NK-92 (cell line): ENCODE measurements around the gene ZNF385A.

Source experiments
- DNase-seq: peaks from one replicate; lab custom pipeline; 2025; ENCODE audit not compliant: unreplicated experiment; lab: John Stamatoyannopoulos, UW

ZNF385A gene

DNA sequence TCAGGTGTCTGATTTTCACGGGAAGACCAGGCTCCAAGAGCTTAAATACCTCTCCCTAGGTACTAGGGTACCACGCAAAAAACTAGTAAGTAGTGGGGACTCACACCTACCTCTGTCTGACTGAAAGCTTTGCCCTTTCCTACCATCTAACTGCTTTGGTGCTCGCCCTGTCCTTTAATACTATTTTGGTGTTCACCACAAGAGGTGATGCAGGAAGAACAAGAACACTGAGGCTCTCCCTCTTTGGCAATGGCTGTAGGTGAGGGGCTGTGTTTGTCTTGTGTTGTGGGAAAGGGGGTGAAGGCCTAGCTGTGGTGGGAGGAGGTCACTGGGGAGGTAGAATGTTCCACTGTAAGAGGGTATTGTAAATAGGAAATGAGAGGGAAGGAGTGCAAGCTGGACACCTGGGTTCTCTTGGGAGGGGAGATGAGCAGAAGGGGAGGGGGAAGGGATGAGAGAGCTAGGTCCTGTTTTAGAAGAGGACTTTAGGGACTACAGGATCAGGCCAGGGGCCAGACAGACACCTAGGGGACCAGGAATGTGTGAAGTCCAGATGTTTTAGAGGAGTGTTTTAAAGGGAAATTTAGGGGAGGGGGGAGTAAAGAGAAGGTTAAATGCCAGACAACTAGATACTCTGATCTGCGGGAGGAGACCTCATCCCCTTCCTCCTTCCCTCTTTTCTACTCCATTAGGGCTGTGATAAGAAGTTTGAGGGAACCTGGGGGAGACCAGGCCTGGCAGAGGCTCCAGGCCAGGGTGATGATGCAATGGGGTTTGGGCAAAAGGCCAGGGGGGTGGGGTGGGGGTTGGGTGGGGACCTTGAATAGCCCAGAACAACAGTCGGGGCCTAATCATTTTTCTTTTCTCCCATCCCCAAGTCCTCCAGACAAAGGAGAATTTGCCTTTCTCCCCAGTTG lies 32.4 kb upstream of the ZNF385A start:
- DNase-seq, result no peak

DNA sequence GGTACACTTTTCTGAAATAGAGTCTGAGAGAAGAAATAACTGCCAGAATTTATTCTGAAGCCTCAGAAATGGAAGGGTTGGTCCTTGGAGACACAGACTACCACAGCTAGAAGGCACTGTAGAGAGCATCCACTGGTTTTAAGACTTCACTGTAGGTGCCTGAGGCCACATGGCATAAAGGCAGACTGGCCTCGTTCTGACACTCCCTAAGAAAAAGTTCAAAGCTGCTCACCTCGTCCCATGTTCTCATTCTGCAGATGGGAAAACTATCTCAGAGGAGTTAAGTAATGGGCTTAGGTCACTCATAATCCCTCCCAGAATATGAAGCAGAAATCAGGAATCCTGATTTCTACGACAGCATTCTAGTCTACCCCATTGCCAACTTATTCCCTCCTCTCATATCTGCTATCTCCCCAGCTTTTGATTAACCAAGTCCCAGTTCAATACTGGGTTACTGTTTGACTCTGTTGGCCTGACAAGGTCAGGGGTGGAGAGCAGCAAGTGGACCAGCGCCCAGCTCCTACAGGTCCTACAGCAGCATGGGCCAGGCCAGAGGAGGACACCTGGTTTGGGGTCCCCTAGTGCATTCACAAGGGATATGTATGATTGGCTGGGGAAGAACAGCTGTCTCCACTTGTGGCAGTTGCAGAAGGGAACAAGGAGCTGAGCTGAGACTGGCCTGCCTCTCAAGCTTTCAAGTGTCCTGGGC lies 30.8 kb upstream of the ZNF385A start:
- DNase-seq, result no peak

DNA sequence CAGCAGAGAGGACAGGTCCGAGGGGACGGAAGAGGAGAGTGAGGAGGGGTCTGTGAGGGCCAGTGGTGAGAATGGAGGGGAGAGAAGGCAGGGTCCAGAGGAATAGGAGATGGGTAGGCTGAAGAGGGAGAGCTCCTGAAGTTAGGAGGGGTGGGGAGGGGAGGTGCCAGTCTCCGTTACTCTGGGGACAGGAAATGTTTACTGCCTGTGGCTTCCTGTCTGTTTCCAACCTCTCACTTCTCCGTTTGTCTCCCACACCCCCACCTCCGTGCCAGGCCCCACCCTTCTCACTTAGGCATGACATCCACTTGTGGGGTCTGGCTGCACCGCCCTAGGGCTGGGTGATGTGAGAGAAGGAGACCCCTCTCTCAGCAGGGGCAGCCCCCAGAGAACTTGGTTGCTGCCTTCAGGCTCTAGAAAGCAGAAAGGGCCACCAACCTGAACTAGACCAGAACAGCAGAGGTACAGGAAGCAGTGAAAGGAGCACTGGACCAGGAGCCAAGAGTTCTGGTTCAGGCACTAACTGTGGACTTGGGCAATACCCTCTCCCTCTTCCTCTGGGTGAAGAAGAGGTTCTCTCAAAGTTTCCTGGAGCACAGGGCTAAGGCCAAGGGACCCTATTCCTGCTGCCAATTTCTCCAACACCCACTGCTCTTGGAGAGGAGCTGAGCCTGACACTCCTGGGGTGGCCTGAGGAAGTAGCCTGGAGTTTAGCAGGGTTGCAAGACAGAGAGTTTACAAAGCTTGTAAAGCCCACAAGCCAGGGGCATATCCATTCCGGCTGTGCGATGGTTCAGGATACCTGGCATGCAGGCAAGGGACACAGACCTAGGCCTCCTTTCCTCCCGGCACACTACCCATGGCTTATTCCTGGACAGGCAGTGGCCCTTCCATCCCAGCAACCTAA lies 29.0 kb upstream of the ZNF385A start:
- no peak for DNase-seq

DNA sequence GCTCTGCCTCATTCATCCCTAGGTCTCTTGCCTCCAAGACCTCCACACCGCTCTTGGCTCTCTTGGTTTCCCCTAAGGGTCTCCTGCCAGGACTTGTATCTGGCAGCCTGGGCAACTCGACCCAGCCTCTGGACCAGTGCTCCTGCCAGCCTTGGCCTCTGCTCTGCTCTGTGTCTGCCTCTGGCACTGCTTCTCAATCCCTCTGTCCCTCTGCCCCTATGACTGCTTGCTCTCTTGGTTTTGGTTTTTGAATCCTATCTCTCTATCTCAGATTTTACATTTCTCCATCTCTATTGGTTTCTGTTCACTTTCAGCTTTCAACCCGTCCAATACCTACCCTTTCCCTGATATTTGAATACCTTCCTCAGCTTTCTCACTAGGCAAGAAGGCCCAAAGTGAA lies 28.3 kb upstream of the ZNF385A start:
- no peak for DNase-seq

DNA sequence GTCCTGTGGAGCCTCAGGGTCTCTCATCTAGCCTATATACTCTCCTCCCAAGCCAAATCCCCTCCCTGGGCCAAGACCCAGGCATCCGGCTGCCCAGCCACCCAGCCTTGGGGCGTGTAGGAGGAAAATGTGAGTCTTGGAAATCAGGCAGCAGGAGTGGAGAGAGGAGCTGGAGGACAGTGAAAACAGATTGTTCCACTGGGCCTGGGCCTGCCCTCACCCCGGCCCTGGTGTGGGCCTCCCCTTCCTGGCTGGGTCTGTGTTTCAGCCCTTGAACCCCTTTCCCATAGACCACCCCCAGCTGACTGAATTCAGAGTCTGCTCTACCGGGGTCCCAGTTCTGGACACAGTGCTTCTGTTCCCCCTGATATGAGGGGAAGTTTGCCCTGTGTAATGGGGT lies 27.8 kb upstream of the ZNF385A start:
- no peak for DNase-seq

DNA sequence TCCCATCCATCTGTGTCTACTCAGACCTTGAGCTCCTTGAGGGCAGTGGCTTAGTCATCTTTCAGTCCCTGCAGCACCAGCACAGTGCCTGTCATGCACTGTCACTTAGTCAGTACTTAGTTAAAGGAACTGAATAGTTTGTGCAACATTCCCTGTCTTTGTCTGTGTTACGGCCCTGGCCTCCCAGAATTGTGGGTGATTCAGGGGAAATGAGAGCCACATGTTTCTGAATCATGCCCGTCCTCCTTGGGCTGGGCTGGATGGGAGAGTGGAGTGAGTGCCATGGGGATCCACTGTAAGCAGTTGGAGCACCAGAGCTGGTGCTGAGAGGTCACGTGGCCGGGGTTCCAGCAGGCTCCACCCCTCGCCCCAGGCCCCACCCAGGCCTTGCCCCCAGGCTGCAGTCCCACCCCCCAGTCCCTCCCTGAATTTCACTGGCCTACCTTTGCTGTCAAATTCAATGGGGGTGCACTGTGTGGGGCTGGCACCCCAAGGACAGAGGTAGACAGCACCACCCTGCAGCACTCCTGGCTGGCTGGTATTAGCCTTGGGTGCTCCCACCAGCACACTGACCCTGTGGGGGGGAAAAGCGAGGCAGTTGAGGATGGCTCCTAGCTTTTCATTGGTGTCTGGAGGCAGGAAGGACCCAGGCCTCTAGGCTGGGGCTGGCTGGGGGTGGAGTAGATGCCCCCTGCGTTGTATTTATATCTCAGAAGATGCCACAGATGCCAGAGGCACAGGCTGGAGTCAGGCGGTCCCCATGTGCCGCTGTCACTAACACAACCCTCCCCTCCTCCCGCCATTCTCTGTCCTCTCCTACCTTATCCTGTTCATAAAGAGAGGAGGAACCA lies 27.1 kb upstream of the ZNF385A start:
- DNase-seq, result no peak

DNA sequence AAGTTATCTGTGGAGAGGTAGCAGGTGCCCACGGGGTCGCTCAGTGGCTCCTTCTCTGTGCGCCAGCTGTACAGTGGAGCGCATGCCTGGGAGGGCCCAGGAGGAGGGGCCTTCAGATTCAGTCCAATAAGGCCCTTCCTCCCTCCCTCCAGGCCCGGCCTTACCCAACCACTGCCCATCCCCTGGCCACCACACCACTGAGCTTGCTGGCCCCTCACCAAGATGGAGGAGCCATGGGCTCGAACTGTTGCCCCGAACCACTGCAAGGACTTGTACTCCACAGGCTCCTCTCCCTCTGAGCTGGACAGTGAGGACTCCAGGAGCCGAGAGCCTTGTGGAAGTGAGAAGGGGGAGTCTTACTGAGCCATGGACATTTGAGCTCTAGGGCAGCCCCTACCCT lies 24.7 kb upstream of the ZNF385A start:
- DNase-seq, result no peak

DNA sequence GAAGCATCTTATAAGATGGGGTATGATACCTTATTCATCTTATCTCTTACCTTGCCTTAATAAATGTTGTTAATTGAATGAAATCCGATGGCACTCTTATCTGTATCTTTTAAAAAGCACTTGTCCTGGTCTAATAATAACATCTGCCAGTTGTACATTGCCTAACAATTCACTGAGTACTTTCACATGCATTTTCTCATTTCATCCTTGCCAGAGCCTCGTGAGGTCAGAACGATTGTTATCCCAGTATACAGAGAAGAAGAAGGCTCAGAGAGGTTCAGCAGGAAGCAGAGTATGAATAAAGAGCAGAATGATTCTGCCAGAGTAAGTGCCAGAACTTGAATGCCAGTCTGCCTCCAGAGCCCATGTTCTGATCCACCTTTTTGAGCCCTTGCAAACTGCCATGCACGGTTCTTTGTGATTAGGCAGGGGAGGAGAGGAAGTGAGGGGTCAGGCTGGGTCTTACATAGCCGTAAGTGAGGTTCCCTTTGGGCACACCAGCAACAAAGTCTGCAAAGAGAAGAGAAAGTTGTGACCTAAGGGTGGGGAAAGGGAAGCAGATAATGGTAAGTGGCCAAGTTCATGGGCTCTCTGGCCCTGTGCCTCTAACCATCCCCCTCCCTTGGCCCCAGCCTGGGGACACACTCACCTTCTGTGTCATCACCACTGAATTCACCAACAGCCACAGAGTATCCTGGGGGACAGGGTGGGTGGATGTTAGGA lies 22.8 kb upstream of the ZNF385A start:
- no peak for DNase-seq

DNA sequence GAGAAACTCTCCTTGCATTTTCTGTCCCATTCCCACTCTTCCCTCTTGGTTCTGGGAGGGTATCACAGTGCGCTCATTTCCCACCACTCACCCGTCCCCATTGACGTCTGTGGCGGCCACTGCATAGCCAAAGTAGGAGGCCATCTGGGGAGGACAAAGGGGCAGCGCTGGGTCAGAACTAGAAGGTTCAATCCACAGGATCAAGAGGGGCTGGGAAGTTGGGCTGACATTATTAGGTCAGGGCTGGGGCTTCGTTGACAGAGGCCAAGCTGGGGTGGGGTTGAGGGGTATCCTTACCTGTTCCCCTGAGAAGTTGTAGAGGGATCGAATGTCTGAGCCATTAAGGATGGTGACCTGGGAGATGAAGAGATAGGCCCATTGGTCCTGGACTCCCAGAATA lies 21.0 kb upstream of the ZNF385A start:
- no peak for DNase-seq

DNA sequence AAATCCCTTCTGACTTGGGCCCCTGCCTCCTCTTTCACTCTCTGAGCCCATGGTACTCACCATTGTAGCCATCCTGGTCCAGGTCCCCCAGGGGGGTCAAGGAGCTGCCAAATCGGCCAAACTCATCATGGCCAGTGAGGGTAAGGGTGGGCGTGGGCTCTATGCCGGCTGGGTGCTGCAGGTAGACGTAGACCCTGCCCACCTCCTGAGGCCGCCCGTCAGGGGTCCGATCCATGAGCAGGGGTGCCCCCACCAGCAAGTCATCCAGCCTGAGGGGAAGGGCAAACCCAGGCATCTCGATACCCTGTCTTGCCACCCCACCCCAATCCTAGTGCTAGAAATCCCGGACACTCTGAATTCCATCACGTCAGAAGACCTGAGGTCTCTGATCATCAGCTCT lies 20.6 kb upstream of the ZNF385A start:
- no peak for DNase-seq

DNA sequence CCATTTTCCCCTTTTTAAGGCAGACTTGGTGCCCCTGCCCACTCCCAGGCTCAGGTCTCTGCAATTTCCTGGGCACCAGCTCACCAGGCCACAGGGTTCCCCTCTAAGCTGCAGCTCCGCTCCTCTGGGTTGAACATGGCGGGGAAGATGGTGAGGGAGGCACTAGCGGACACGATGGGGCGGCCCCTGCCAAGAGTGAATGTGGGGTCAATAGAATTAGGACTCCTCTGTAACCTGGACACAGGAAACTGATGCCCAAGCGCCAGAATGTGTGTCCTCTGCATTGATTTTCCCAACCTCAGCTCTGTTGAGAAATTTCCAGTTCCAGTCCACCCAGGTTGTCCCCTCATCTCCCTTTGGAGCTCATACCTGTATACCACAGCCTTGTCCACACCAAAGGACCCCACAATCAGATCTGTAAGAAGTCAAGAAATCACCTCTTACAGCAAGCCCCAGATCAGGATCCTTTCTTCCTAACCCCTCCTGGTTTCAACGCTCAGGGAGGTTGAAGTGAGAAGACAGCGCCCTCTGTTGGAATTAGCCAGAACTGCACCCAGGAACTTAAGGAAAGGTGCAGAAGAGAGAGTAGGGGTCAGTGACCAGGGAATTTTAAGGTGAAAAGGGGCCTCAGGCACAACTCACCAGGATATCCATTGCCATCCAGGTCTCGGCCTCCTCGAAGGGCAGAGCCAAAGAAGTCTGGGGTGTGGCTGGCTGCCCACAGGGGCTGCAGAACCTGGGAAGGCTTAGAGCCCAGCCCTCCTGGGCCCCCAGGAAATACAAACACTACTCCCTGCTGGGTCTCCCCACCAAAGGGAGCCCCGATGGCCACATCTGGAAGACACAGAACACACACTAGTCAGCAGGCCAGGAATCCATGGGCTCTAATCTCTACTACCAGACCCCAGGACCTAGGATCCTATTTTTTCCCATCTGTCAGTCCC lies 19.8 kb upstream of the ZNF385A start:
- DNase-seq, result no peak

DNA sequence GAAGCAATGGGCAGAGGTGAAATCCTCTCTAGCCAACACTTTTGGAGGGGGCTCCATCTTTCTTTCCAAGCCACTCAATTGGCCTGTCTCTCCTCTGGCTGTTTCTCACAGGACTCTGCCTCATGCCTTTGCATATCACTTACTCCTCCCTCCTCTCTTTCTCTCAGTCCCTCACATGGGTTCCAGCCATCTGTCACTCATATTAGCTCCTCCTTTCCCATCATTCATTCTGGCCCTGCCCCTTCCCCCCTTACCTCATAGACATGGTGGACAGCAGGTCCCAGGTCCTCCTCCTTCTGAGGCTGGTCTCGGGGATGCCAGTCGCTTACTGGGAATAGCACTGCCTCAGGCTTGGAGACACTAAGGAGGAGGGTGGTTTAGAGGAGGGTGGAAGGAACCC lies 16.6 kb upstream of the ZNF385A start:
- DNase-seq, result no peak

DNA sequence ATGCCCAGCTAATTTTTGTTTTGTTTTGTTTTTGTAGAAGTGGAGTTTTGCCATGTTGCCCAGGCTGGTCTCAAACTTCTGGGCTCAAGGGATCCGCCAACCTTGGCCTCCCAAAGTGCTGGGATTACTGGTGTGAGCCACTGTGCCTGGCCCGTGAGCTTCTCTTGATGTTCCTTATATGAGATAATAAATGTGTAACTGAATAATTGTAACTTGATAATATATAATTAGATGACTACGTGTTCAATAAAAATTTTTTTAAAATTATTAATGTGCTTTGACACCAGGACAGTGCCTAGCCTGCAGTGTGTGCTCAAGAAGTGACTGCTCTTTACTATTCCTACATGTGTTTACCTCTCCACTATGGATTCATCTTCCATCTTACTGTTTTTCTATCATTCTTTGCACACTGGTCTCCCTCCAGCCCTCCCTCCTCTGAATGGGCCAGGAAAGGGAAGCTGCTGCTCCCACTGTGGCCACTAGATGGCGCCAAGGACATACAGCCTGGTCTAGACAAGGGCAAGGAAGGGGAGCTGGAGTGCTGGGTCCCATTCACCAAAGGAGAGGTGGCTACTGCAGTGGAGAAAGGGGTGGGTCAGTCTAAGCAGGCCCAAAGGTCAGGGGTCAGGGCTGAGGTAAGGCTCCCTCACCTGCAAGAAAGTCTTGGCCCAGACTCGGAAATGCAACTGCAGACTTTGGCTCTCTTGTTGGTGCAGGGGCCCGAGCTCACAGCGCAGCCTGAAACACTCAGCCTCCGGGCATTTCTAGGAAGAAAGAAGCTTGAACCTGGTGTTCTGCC lies 14.7 kb upstream of the ZNF385A start:
- no peak for DNase-seq

DNA sequence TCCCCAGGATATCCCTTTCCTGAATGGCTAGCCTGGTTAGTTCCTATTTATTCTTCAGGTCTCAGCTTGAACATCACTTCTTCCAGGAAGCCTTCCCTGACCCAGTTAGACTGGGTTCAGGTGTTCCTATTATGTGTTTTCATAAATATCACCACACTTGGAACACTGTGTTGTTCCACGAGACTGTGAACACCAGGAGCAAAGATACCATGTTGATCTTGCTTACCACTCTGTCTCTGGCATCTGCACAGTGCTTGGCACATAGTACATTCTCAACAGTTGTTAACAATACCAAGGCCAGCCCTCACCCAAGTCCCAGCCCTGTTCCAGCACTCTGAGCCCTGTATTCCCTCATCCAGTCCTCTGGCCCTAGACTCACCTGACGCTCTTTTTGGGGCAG lies 13.7 kb upstream of the ZNF385A start:
- DNase-seq, result no peak

DNA sequence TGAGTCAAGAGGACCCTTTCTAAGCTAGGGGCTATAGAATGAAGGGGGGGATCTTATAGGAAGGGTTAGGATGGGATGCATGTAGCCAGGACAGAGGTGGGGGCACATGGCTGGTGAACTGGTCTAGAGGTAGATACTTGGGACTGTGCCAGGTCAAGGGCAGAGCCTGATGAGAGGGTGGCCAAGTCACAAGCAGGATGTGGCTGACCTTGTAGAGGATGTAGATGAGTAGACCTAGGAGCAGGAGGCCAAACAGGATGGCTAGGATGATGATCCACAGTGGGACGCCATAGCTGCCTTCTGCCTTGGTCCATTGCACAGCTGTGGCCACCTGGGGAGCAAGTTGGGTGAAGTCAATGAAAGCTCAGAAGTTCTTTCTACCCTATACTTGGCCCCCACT lies 12.6 kb upstream of the ZNF385A start:
- DNase-seq, result no peak

DNA sequence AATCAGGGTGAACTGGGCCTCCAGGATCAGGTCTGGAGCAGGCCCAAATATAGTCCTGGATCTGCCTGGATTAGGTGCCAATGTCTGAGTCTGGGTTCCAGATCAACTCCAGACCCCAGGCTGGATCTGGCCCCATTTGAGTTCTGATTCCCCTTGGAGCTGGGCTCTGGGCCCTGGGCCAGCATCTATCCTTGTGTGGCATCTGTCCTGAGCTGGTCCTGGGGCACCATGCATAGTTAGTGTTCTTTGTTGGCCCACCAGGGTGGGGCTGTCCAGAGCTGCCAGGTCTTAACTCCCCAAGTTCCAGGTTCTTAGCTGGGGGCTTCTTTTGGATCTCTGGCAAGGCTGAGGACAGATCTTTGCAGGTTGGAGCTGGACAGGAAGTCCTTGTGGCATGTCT lies 11.0 kb upstream of the ZNF385A start:
- DNase-seq, result no peak

DNA sequence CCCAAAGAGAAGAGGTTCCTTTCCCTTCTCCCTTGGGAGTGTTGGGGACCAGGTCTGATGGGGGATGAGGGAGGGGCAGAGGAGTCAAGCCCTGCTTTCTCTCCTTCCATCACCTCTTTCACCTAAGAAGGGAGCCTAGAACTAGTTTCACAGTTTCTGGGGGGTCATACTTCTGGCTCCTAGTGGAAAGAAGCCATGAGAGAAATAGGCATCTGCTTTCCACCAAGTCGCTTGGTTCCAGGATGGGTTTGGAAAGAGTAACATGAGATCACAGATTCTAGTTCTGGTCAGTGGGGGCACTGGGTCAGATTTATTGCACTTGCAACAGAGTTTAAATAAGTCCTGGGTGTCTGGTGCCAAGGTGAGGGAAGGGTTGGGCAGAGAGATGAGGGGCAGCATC lies 10.5 kb upstream of the ZNF385A start:
- no peak for DNase-seq

DNA sequence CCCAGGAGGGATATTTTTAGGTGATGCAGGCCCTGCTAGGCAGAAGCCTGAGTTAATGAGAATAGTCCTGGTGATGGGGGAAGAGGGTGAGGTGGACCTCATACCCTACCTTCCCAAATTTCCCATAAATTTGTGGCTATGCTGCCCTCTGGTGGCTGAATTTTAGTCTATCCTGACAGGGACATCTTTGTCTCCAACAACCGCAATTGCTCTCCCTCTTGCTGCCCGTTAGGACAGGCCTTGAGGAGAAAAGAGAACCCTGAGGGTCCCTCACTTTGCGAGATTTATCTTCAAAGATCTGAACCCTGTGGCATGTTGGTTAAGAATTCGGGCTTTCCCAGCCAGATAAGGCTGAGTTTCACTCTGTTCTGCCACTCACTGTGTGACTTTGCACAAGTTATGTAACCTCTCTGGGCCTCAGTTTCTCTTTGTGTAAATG lies 9.8 kb upstream of the ZNF385A start:
- DNase-seq, result no peak
